Spinal cord (tissue), 10 donors: ENCODE results near the gene ZBTB24. TPM values are rescaled to one million over a fixed set of nuclear protein-coding genes. Genes with fewer than 3 reads are reported as not detected.

Experiments used
- DNase-seq, 6 donors: peaks; one replicate each; pipeline versions ENCODE4 v3.0.0 to v3.0.0-alpha.2; 2013 to 2015; ENCODE audit warnings: low spot score in 6 of 6, low read depth in 4 of 6
- H3K27ac ChIP-seq: one replicate; pipeline ENCODE4 v1.5.1; 2013; ENCODE audit warnings: low read depth, low read length, control low read depth
- H3K27me3 ChIP-seq: one replicate; pipeline ENCODE4 v1.6.1; 2013; ENCODE audit warnings: low read length; ENCODE audit not compliant: control insufficient read depth, insufficient read depth
- H3K36me3 ChIP-seq: one replicate; pipeline ENCODE4 v1.6.1; 2013; ENCODE audit warnings: low read length; ENCODE audit not compliant: control insufficient read depth, insufficient read depth
- H3K4me1 ChIP-seq: one replicate; pipeline ENCODE4 v1.6.1; 2013; ENCODE audit warnings: low read length; ENCODE audit not compliant: control insufficient read depth, insufficient read depth
- H3K4me3 ChIP-seq: one replicate; pipeline ENCODE4 v1.5.1; 2013; ENCODE audit warnings: low read depth, low read length, control low read depth
- H3K9me3 ChIP-seq: one replicate; pipeline ENCODE4 v1.6.1; 2013; ENCODE audit warnings: low read length; ENCODE audit not compliant: control insufficient read depth, insufficient read depth
- WGBS: methylation state at CpG from one replicate; pipeline ENCODE4 v1.1.5; 2013; ENCODE audit warnings: missing lambda C conversion rate; ENCODE audit not compliant: insufficient coverage; 5-methylcytosine and 5-hydroxymethylcytosine counted together
- polyA plus RNA-seq, 2 donors: library from polyadenylated mRNA; unstranded; fragments of 120-200 nt; gene quantifications; one replicate each; pipeline ENCODE4 v1.2.1, GENCODE V29; 2013; ENCODE audit not compliant: insufficient read length in 2 of 2
- total RNA-seq, 2 donors: library from RNA; depleted of rRNA in 1 of 2; stranded (reverse); fragments of 120-200 nt in 1 of 2; fragments of >200 nt in 1 of 2; gene quantifications; one replicate each; pipeline versions ENCODE4 v1.2.3 to v1.2.4, GENCODE V29; 2013 to 2014
- donor health status: healthy.

Gene ZBTB24
- total and polyA plus RNA-seq, 4 donors = 6.5 to 10.7 (median 7.4) TPM

- WGBS = no CpG with 5 or more reads among the region's 6 CpGs
- Histone ChIP-seq H3K4me1 (no peaks in the 10 kb centered on the region), H3K27me3 (no peaks in the 10 kb centered on the region), H3K36me3 (no peaks in the 10 kb centered on the region), H3K4me3 (no peak overlapping the region), H3K9me3 (no peaks in the 10 kb centered on the region), H3K27ac (no peak overlapping the region)
- no peak for DNase-seq
Observed at GRCh38 chr6:109515781-109516409, 32.9 kb upstream of the ZBTB24 start.

GRCh38 chr6:109514946-109515345, 31.9 kb upstream of the ZBTB24 start:
- Histone ChIP-seq H3K27me3 (no peaks in the 10 kb centered on the region), H3K9me3 (no peaks in the 10 kb centered on the region), H3K36me3 (no peaks in the 10 kb centered on the region), H3K4me3 (no peak overlapping the region), H3K4me1 (no peaks in the 10 kb centered on the region), H3K27ac (no peak overlapping the region)
- 83% methylated on average over 1 of the region's 3 CpGs for WGBS
- no peak for DNase-seq

- Histone ChIP-seq H3K36me3 (no peaks in the 10 kb centered on the region), H3K27me3 (no peaks in the 10 kb centered on the region), H3K27ac (no peak overlapping the region), H3K4me3 (no peak overlapping the region), H3K9me3 (no peaks in the 10 kb centered on the region), H3K4me1 (no peaks in the 10 kb centered on the region)
- DNase-seq = no peak
- WGBS = 29% methylated on average over 2 of the region's 2 CpGs
Observed at GRCh38 chr6:109513571-109514071, 30.6 kb upstream of the ZBTB24 start.

- no peaks in the 10 kb centered on the region for H3K9me3 ChIP-seq
- no peaks in the 10 kb centered on the region for H3K36me3 ChIP-seq
- H3K4me1 ChIP-seq = no peaks in the 10 kb centered on the region
- peak in 1 of 6 donors; percentile 15 for DNase-seq
- whole genome bisulfite sequencing = no CpG with 5 or more reads among the region's 2 CpGs
- H3K4me3 ChIP-seq = no peak overlapping the region
- H3K27ac ChIP-seq = no peak overlapping the region
- no peaks in the 10 kb centered on the region for H3K27me3 ChIP-seq
Observed at GRCh38 chr6:109512271-109512817, 29.3 kb upstream of the ZBTB24 start.

- no peaks in the 10 kb centered on the region for H3K4me1 ChIP-seq
- H3K4me3 ChIP-seq = no peak overlapping the region
- no peaks in the 10 kb centered on the region for H3K9me3 ChIP-seq
- no peaks in the 10 kb centered on the region for H3K36me3 ChIP-seq
- WGBS = 85% methylated on average over 2 of the region's 2 CpGs
- no peak for DNase-seq
- H3K27ac ChIP-seq = no peak overlapping the region
- no peaks in the 10 kb centered on the region for H3K27me3 ChIP-seq
Observed at GRCh38 chr6:109511832-109512231, 28.8 kb upstream of the ZBTB24 start.

- H3K27me3 ChIP-seq = no peaks in the 10 kb centered on the region
- 91% methylated on average over 1 of the region's 1 CpG for WGBS
Observed at GRCh38 chr6:109510358-109510757, 27.3 kb upstream of the ZBTB24 start.

GRCh38 chr6:109508166-109508860, 25.3 kb upstream of the ZBTB24 start:
- no peak overlapping the region for H3K4me3 ChIP-seq
- 57% methylated on average over 4 of the region's 4 CpGs for WGBS
- no peak overlapping the region for H3K27ac ChIP-seq
- H3K4me1 ChIP-seq = no peaks in the 10 kb centered on the region
- no peaks in the 10 kb centered on the region for H3K9me3 ChIP-seq
- no peaks in the 10 kb centered on the region for H3K36me3 ChIP-seq
- DNase-seq = no peak
- H3K27me3 ChIP-seq = no peaks in the 10 kb centered on the region

More at GRCh38 chr6:109510358-109510757, 27.3 kb upstream of the ZBTB24 start:
- no peaks in the 10 kb centered on the region for H3K9me3 ChIP-seq
- H3K4me1 ChIP-seq = no peaks in the 10 kb centered on the region
- no peak for DNase-seq
- H3K4me3 ChIP-seq = no peak overlapping the region
- H3K27ac ChIP-seq = no peak overlapping the region
- H3K36me3 ChIP-seq = no peaks in the 10 kb centered on the region

- no peaks in the 10 kb centered on the region for H3K27me3 ChIP-seq
- H3K9me3 ChIP-seq = no peaks in the 10 kb centered on the region
- no peak overlapping the region for H3K4me3 ChIP-seq
- H3K4me1 ChIP-seq = no peaks in the 10 kb centered on the region
- peak in 1 of 6 donors; percentile 11 for DNase-seq
- no peak overlapping the region for H3K27ac ChIP-seq
- WGBS = 82% methylated on average over 2 of the region's 4 CpGs
- H3K36me3 ChIP-seq = no peaks in the 10 kb centered on the region
Observed at GRCh38 chr6:109507490-109508072, 24.6 kb upstream of the ZBTB24 start.

- H3K4me1 ChIP-seq = no peaks in the 10 kb centered on the region
- no peaks in the 10 kb centered on the region for H3K36me3 ChIP-seq
- H3K27ac ChIP-seq = no peak overlapping the region
- no peaks in the 10 kb centered on the region for H3K27me3 ChIP-seq
- DNase-seq = no peak
- H3K4me3 ChIP-seq = no peak overlapping the region
- H3K9me3 ChIP-seq = no peaks in the 10 kb centered on the region
- 100% methylated on average over 1 of the region's 2 CpGs for WGBS
Observed at GRCh38 chr6:109506841-109507240, 23.8 kb upstream of the ZBTB24 start.
